Ascending aorta (tissue), 2 donors: ENCODE data around the gene NOL3. TPM values are rescaled to one million over a fixed set of nuclear protein-coding genes. Genes with fewer than 3 reads are reported as not detected.
A peak's percentile ranks its signal among the peaks of the same experiment; 100 is the strongest.

Source experiments
- DNase-seq, 2 donors: peaks; one replicate each; pipeline ENCODE4 v3.0.0-alpha.2; 2019; ENCODE audit warnings: low spot score in 2 of 2
- H3K27ac ChIP-seq, 2 donors: fragments of 200-600 bp; sonication (generic); one replicate each; pipeline ENCODE4 v1.5.1; 2016 to 2017; ENCODE audit warnings: mild to moderate bottlenecking in 1 of 2
- H3K27me3 ChIP-seq: fragments of 200-600 bp; sonication (generic); one replicate; pipeline ENCODE4 v1.5.1; 2017
- H3K36me3 ChIP-seq, 2 donors: fragments of 200-600 bp; sonication (generic); one replicate each; pipeline ENCODE4 v1.5.1; 2016
- H3K4me1 ChIP-seq, 2 donors: fragments of 200-600 bp; sonication (generic); one replicate each; pipeline ENCODE4 v1.5.1; 2016 to 2017; ENCODE audit warnings: mild to moderate bottlenecking in 1 of 2
- H3K4me3 ChIP-seq, 2 donors: fragments of 200-600 bp; sonication (generic); one replicate each; pipeline ENCODE4 v1.5.1; 2016 to 2017; ENCODE audit warnings: mild to moderate bottlenecking in 1 of 2
- H3K9me3 ChIP-seq, 2 donors: fragments of 200-600 bp; sonication (generic); one replicate each; pipeline ENCODE4 v1.5.1; 2016
- CTCF ChIP-seq, 3 experiments: fragments of 200-600 bp in 2 of 3; fragments of 450-650 bp in 1 of 3; sonication (generic) in 2 of 3; IDR thresholded peaks; one replicate each; pipeline ENCODE4 v1.5.1; 2016 to 2019; ENCODE audit warnings: antibody characterized with exemption in 3 of 3, mild to moderate bottlenecking in 1 of 3, moderate library complexity in 1 of 3
- intact Hi-C: fragments of 100-400 bp; cut with DNase I; formaldehyde crosslinking; loops from one replicate; pipeline ENCODE4 v1.15.1; 2023
- total RNA-seq: library from RNA; depleted of rRNA; stranded (reverse); fragments of >200 nt; gene quantifications from one replicate; pipeline ENCODE4 v1.1.0, GENCODE V29; 2016

NOL3 gene
- total RNA-seq, 1 donor from 2014 or later: 87.6 TPM

GRCh38 chr16:67169642-67170167 is 633 bp upstream of the NOL3 start:
- Histone ChIP-seq H3K27ac (peak overlapping the region; percentile 91 to 93), H3K4me1 (peaks cover 25 to 34% of the 10 kb centered on the region in 2 donors), H3K27me3 (no peaks in the 10 kb centered on the region), H3K36me3 (no peaks in the 10 kb centered on the region), H3K4me3 (peak overlapping the region; percentile 57 to 64), H3K9me3 (no peaks in the 10 kb centered on the region)
- intact Hi-C loops: no loop called here
- TF ChIP-seq CTCF (IDR thresholded peaks at IDR 0.05): peak; percentile 18 to 51 (median 18)
- no peak for DNase-seq

- intact Hi-C loops: no loop called here
- DNase-seq: no peak
- TF ChIP-seq CTCF (IDR thresholded peaks at IDR 0.05): no peak
- H3K4me1 ChIP-seq: peaks cover 19 to 29% of the 10 kb centered on the region in 2 donors
- no peaks in the 10 kb centered on the region for H3K36me3 ChIP-seq
- H3K4me3 ChIP-seq: peak overlapping the region; percentile 57 to 64
- peak overlapping the region; percentile 91 to 93 for H3K27ac ChIP-seq
- no peaks in the 10 kb centered on the region for H3K9me3 ChIP-seq
- no peaks in the 10 kb centered on the region for H3K27me3 ChIP-seq
Measured at GRCh38 chr16:67170949-67171649, 761 bp downstream of the NOL3 start.

GRCh38 chr16:67173323-67173722 is 3.0 kb downstream of the NOL3 start:
- H3K4me3 ChIP-seq: peak overlapping the region; percentile 49 to 67

GRCh38 chr16:67173808-67174705 is 3.7 kb downstream of the NOL3 start:
- no peaks in the 10 kb centered on the region for H3K36me3 ChIP-seq
- H3K4me1 ChIP-seq: peaks cover 24 to 41% of the 10 kb centered on the region in 2 donors
- DNase-seq: peak; percentile 84 to 96
- H3K27me3 ChIP-seq: no peaks in the 10 kb centered on the region
- intact Hi-C loops: loop anchor here (1.0 kb wide), 2 partner anchors 9 to 15 kb away; partner anchors contain the start of genes FBXL8, MATCAP1 and TRADD
- peak overlapping the region; percentile 93 to 95 for H3K27ac ChIP-seq
- peak overlapping the region; percentile 49 to 67 for H3K4me3 ChIP-seq
- TF ChIP-seq CTCF (IDR thresholded peaks at IDR 0.05): peak; percentile 19 to 48 (median 34)
- H3K9me3 ChIP-seq: no peaks in the 10 kb centered on the region

More at GRCh38 chr16:67173323-67173722, 3.0 kb downstream of the NOL3 start:
- Histone ChIP-seq H3K9me3 (no peaks in the 10 kb centered on the region), H3K27ac (peak overlapping the region; percentile 93 to 95), H3K27me3 (no peaks in the 10 kb centered on the region), H3K4me1 (peaks cover 25 to 36% of the 10 kb centered on the region in 2 donors), H3K36me3 (no peaks in the 10 kb centered on the region)
- intact Hi-C loops: no loop called here
- DNase-seq: no peak
- no peak for TF ChIP-seq CTCF (IDR thresholded peaks at IDR 0.05)

GRCh38 chr16:67174706-67175231 is 4.4 kb downstream of the NOL3 start:
- peak overlapping the region; percentile 49 to 67 for H3K4me3 ChIP-seq
- TF ChIP-seq CTCF (IDR thresholded peaks at IDR 0.05): no peak
- no peaks in the 10 kb centered on the region for H3K9me3 ChIP-seq
- peaks cover 17 to 34% of the 10 kb centered on the region in 2 donors for H3K4me1 ChIP-seq
- no peaks in the 10 kb centered on the region for H3K27me3 ChIP-seq
- DNase-seq: no peak
- peak overlapping the region; percentile 93 to 95 for H3K27ac ChIP-seq
- no peaks in the 10 kb centered on the region for H3K36me3 ChIP-seq
- intact Hi-C loops: loop anchor here (1.0 kb wide), 2 partner anchors 9 to 15 kb away; partner anchors contain the start of genes FBXL8, MATCAP1 and TRADD
